HUES64 (cell line): ENCODE data around the gene INPP5J.

Experiments used
- H3K27ac ChIP-seq: 2 replicates; pipeline ENCODE4 v1.7.0; 2013; ENCODE audit warnings: low read depth, low read length, inconsistent platforms
- H3K27me3 ChIP-seq: 2 replicates; pipeline ENCODE4 v1.6.1; 2013; ENCODE audit warnings: mild to moderate bottlenecking, low read length; ENCODE audit not compliant: insufficient read depth
- H3K36me3 ChIP-seq: 2 replicates; pipeline ENCODE4 v1.6.1; 2013; ENCODE audit warnings: mild to moderate bottlenecking, low read length; ENCODE audit not compliant: insufficient read depth
- H3K4me1 ChIP-seq: 2 replicates; pipeline ENCODE4 v1.6.1; 2013; ENCODE audit warnings: mild to moderate bottlenecking, low read length, moderate library complexity; ENCODE audit not compliant: insufficient read depth
- H3K4me3 ChIP-seq: 2 replicates; pipeline ENCODE4 v1.5.1; 2013; ENCODE audit warnings: mild to moderate bottlenecking, low read length, moderate library complexity
- H3K9ac ChIP-seq: 2 replicates; pipeline ENCODE4 v1.6.1; 2013; ENCODE audit warnings: mild to moderate bottlenecking, low read depth, low read length
- H3K9me3 ChIP-seq: 2 replicates; pipeline ENCODE4 v1.6.1; 2013; ENCODE audit warnings: low read depth, low read length; ENCODE audit not compliant: insufficient read depth
- WGBS: fragments of 150-250, 120-280 bp; methylation state at CpG from one replicate; pipeline ENCODE4 v1.1.7; 2013; ENCODE audit warnings: missing lambda C conversion rate; 5-methylcytosine and 5-hydroxymethylcytosine counted together

Gene INPP5J

GRCh38 chr22:31121403-31121802 lies 1.4 kb upstream of the INPP5J start:
- H3K9me3 ChIP-seq: no peaks in the 10 kb centered on the region
- no peaks in the 10 kb centered on the region for H3K36me3 ChIP-seq
- no peak overlapping the region for H3K27ac ChIP-seq
- H3K27me3 ChIP-seq: peaks cover 3% of the 10 kb centered on the region
- no peak overlapping the region for H3K9ac ChIP-seq
- WGBS: 94% methylated on average over 4 of the region's 4 CpGs
- H3K4me3 ChIP-seq: no peak overlapping the region
- peaks cover 5% of the 10 kb centered on the region for H3K4me1 ChIP-seq

- Histone ChIP-seq H3K36me3 (no peaks in the 10 kb centered on the region), H3K4me1 (peaks cover 5% of the 10 kb centered on the region), H3K4me3 (no peak overlapping the region), H3K27me3 (peaks cover 3% of the 10 kb centered on the region), H3K9me3 (no peaks in the 10 kb centered on the region), H3K27ac (no peak overlapping the region), H3K9ac (no peak overlapping the region)
- WGBS: 84% methylated on average over 2 of the region's 2 CpGs
Observed at GRCh38 chr22:31122196-31122531, 602 bp upstream of the INPP5J start.

GRCh38 chr22:31123292-31123602 lies 481 bp downstream of the INPP5J start:
- H3K27ac ChIP-seq: no peak overlapping the region
- H3K36me3 ChIP-seq: no peaks in the 10 kb centered on the region

GRCh38 chr22:31124290-31124689 lies 1.5 kb downstream of the INPP5J start:
- Histone ChIP-seq H3K27ac (no peak overlapping the region), H3K9me3 (no peaks in the 10 kb centered on the region), H3K36me3 (no peaks in the 10 kb centered on the region), H3K4me3 (no peak overlapping the region), H3K9ac (no peak overlapping the region), H3K27me3 (peaks cover 3% of the 10 kb centered on the region), H3K4me1 (peaks cover 5% of the 10 kb centered on the region)
- WGBS: 79% methylated on average over 3 of the region's 3 CpGs

More at GRCh38 chr22:31123292-31123602, 481 bp downstream of the INPP5J start:
- Histone ChIP-seq H3K4me1 (peaks cover 5% of the 10 kb centered on the region), H3K4me3 (peak overlapping the region; percentile 57), H3K9ac (peak overlapping the region; percentile 46), H3K27me3 (peaks cover 3% of the 10 kb centered on the region), H3K9me3 (no peaks in the 10 kb centered on the region)
- 64% methylated on average over 4 of the region's 4 CpGs for WGBS

GRCh38 chr22:31124811-31125465 lies 2.2 kb downstream of the INPP5J start:
- Histone ChIP-seq H3K9ac (no peak overlapping the region), H3K9me3 (no peaks in the 10 kb centered on the region), H3K36me3 (no peaks in the 10 kb centered on the region), H3K4me3 (no peak overlapping the region), H3K4me1 (peaks cover 5% of the 10 kb centered on the region), H3K27ac (no peak overlapping the region), H3K27me3 (peaks cover 3% of the 10 kb centered on the region)
- 85% methylated on average over 14 of the region's 14 CpGs for WGBS

- no peak overlapping the region for H3K9ac ChIP-seq
- no peak overlapping the region for H3K27ac ChIP-seq
- H3K4me3 ChIP-seq: no peak overlapping the region
- H3K4me1 ChIP-seq: peaks cover under 1% of the 10 kb centered on the region
- H3K36me3 ChIP-seq: no peaks in the 10 kb centered on the region
- H3K27me3 ChIP-seq: peaks cover 3% of the 10 kb centered on the region
- no peaks in the 10 kb centered on the region for H3K9me3 ChIP-seq
- 84% methylated on average over 12 of the region's 12 CpGs for WGBS
Observed at GRCh38 chr22:31125521-31126117, 2.9 kb downstream of the INPP5J start.

- Histone ChIP-seq H3K27ac (no peak overlapping the region), H3K27me3 (peaks cover 3% of the 10 kb centered on the region), H3K36me3 (no peaks in the 10 kb centered on the region), H3K4me1 (no peaks in the 10 kb centered on the region; the same call in 1 of the 2 replicates), H3K9ac (no peak overlapping the region), H3K4me3 (no peak overlapping the region), H3K9me3 (no peaks in the 10 kb centered on the region)
- WGBS: 89% methylated on average over 22 of the region's 22 CpGs
Observed at GRCh38 chr22:31126128-31126868, 3.5 kb downstream of the INPP5J start.

GRCh38 chr22:31126869-31127175 lies 4.1 kb downstream of the INPP5J start:
- WGBS: 91% methylated on average over 13 of the region's 13 CpGs

GRCh38 chr22:31127181-31127772 lies 4.5 kb downstream of the INPP5J start:
- H3K27me3 ChIP-seq: peaks cover 3% of the 10 kb centered on the region

More at GRCh38 chr22:31126869-31127175, 4.1 kb downstream of the INPP5J start:
- Histone ChIP-seq H3K27ac (no peak overlapping the region), H3K4me3 (no peak overlapping the region), H3K9ac (no peak overlapping the region), H3K36me3 (no peaks in the 10 kb centered on the region), H3K27me3 (peaks cover 3% of the 10 kb centered on the region), H3K9me3 (no peaks in the 10 kb centered on the region), H3K4me1 (no peaks in the 10 kb centered on the region; the same call in 1 of the 2 replicates)

GRCh38 chr22:31128156-31128555 lies 5.4 kb downstream of the INPP5J start:
- 95% methylated on average over 7 of the region's 7 CpGs for WGBS
- no peaks in the 10 kb centered on the region for H3K9me3 ChIP-seq
- H3K4me3 ChIP-seq: no peak overlapping the region
- no peaks in the 10 kb centered on the region; the same call in 1 of the 2 replicates for H3K4me1 ChIP-seq
- H3K9ac ChIP-seq: no peak overlapping the region
- H3K27ac ChIP-seq: no peak overlapping the region
- H3K27me3 ChIP-seq: peaks cover 3% of the 10 kb centered on the region
- 0 out of 2 replicates have a peak, but pooled peaks cover 1% of the 10 kb centered on the region for H3K36me3 ChIP-seq

More at GRCh38 chr22:31127181-31127772, 4.5 kb downstream of the INPP5J start:
- Histone ChIP-seq H3K9ac (no peak overlapping the region), H3K9me3 (no peaks in the 10 kb centered on the region), H3K4me1 (no peaks in the 10 kb centered on the region; the same call in 1 of the 2 replicates), H3K27ac (no peak overlapping the region), H3K36me3 (no peaks in the 10 kb centered on the region), H3K4me3 (no peak overlapping the region)
- WGBS: 87% methylated on average over 19 of the region's 19 CpGs

- no peaks in the 10 kb centered on the region; the same call in 1 of the 2 replicates for H3K4me1 ChIP-seq
- no peak overlapping the region for H3K4me3 ChIP-seq
- H3K27me3 ChIP-seq: no peaks in the 10 kb centered on the region
- H3K9ac ChIP-seq: no peak overlapping the region
- WGBS: 93% methylated on average over 2 of the region's 2 CpGs
- peaks cover 25% of the 10 kb centered on the region for H3K36me3 ChIP-seq
- H3K9me3 ChIP-seq: no peaks in the 10 kb centered on the region
- H3K27ac ChIP-seq: no peak overlapping the region
Observed at GRCh38 chr22:31130873-31131272, 8.1 kb downstream of the INPP5J start.
